OCI-LY7 (cell line): Measurements from ENCODE around the gene HCFC1R1. TPM values are rescaled to one million over a fixed set of nuclear protein-coding genes. Genes with fewer than 3 reads are reported as not detected.

ENCODE experiments used
- BruUV-seq: library from RNA; stranded (reverse); fragments of 400-500 nt; replicated peaks from 2 replicates; lab custom pipeline; 2021; lab: Mats Ljungman, UMichigan
- CTCF ChIA-PET: fragments of 300-600 bp; sonication (Branson Sonifier 250); formaldehyde crosslinking; loops from one replicate; lab custom pipeline; 2022; ENCODE audit warnings: antibody characterized with exemption; ENCODE audit not compliant: unreplicated experiment; lab: Charles Lee
- POLR2A ChIA-PET: fragments of 300-600 bp; sonication (Branson Sonifier 250); formaldehyde crosslinking; loops from one replicate; lab custom pipeline; 2022; ENCODE audit warnings: antibody characterized with exemption; lab: Charles Lee
- DNase-seq: peaks from one replicate; pipeline ENCODE4 v3.0.0-alpha.2; 2015; ENCODE audit warnings: low spot score
- H2AFZ ChIP-seq: fragments of 200-600 bp; sonication (generic), shearing (Covaris generic); 2 replicates; pipeline ENCODE4 v1.6.1; 2014; ENCODE audit warnings: mild to moderate bottlenecking, antibody characterized with exemption, low read length, moderate library complexity
- H3K27ac ChIP-seq: fragments of 200-600 bp; sonication (generic); 2 replicates; pipeline ENCODE4 v1.5.1; 2014; ENCODE audit warnings: mixed run types, low read depth, mild to moderate bottlenecking, moderate library complexity, low read length, inconsistent platforms; ENCODE audit not compliant: poor library complexity, severe bottlenecking
- H3K36me3 ChIP-seq: fragments of 200-600 bp; sonication (generic); 2 replicates; pipeline ENCODE4 v1.6.1; 2014; ENCODE audit warnings: mild to moderate bottlenecking, antibody characterized with exemption, low read length, moderate library complexity, mixed read lengths; ENCODE audit not compliant: insufficient read depth
- H3K4me1 ChIP-seq: fragments of 200-600 bp; sonication (generic); 2 replicates; pipeline ENCODE4 v1.5.1; 2014; ENCODE audit warnings: mild to moderate bottlenecking, low read length; ENCODE audit not compliant: insufficient read depth, poor library complexity, severe bottlenecking
- H3K4me2 ChIP-seq: fragments of 200-600 bp; sonication (generic); 2 replicates; pipeline ENCODE4 v1.6.1; 2014; ENCODE audit warnings: mild to moderate bottlenecking, low read length
- H3K4me3 ChIP-seq: fragments of 200-600 bp; sonication (generic); 2 replicates; pipeline ENCODE4 v1.5.1; 2014; ENCODE audit warnings: mild to moderate bottlenecking, low read depth, low read length; ENCODE audit not compliant: poor library complexity, severe bottlenecking
- H3K79me2 ChIP-seq: fragments of 200-600 bp; sonication (generic); 2 replicates; pipeline ENCODE4 v1.6.1; 2016; ENCODE audit warnings: low read depth, mild to moderate bottlenecking, low read length, moderate library complexity, mixed read lengths; ENCODE audit not compliant: insufficient read depth
- H3K9me2 ChIP-seq: fragments of 200-600 bp; sonication (generic); 2 replicates; pipeline ENCODE4 v1.6.1; 2016; ENCODE audit warnings: mild to moderate bottlenecking, low read length, mixed read lengths; ENCODE audit not compliant: insufficient read depth
- H3K9me3 ChIP-seq: fragments of 200-600 bp; sonication (generic); 2 replicates; pipeline ENCODE4 v1.6.1; 2014; ENCODE audit warnings: mild to moderate bottlenecking, mixed run types, low read length, mixed read lengths
- H4K20me1 ChIP-seq: fragments of 200-600 bp; sonication (generic); 2 replicates; pipeline ENCODE4 v1.6.1; 2014; ENCODE audit warnings: mild to moderate bottlenecking, antibody characterized with exemption, low read length, moderate library complexity, mixed read lengths; ENCODE audit not compliant: insufficient read depth
- CTCF ChIP-seq: fragments of 200-600 bp; sonication (generic); conservative IDR thresholded peaks from 2 replicates; pipeline ENCODE4 v1.5.1; 2014; ENCODE audit warnings: mild to moderate bottlenecking, antibody characterized with exemption, low read length, moderate library complexity, mixed read lengths
- EZH2phosphoT487 ChIP-seq: fragments of 200-600 bp; sonication (generic); IDR thresholded peaks from 2 replicates; pipeline ENCODE4 v1.6.1; 2018; ENCODE audit warnings: low read depth, borderline replicate concordance, mild to moderate bottlenecking, mixed run types, antibody characterized with exemption, low read length, moderate library complexity, mixed read lengths
- intact Hi-C: fragments of 100-400 bp; cut with micrococcal nuclease; formaldehyde crosslinking; loops from one replicate; pipeline ENCODE4 v1.10.0; 2022; ENCODE audit not compliant: unreplicated experiment
- total RNA-seq, 2 experiments: library from RNA; depleted of rRNA in 1 of 2; stranded (reverse); fragments of >200 nt in 1 of 2; shearing (Covaris generic) in 1 of 2; gene quantifications; 2 replicates each; pipeline ENCODE4 v1.2.3, GENCODE V29; 2014 to 2022

Gene HCFC1R1
- total RNA-seq, 2 experiments from 2014 or later, result 29.1 to 39.4 TPM

- TF ChIP-seq CTCF (no peak), EZH2phosphoT487 (no peak)
- H3K79me2 ChIP-seq, result no peaks in the 10 kb centered on the region
- H3K4me3 ChIP-seq, result peak overlapping the region; percentile 50
- no peaks in the 10 kb centered on the region for H3K9me2 ChIP-seq
- peak overlapping the region; percentile 66 for H3K4me2 ChIP-seq
- DNase-seq, result no peak
- H2AFZ ChIP-seq, result no peak overlapping the region
- H3K4me1 ChIP-seq, result peaks cover 23% of the 10 kb centered on the region
- no peaks in the 10 kb centered on the region for H3K36me3 ChIP-seq
- intact Hi-C loops, result loop anchor here (1.0 to 2.0 kb wide), 2 partner anchors 36 to 54 kb away; partner anchors contain the start of gene PAQR4
- POLR2A ChIA-PET, result interaction anchor here (0.6 to 1.3 kb wide), 2 partner anchors 23 to 44 kb away, joined by 3 to 4 read pairs; no protein-coding TSS in a partner anchor
- H3K27ac ChIP-seq, result no peak overlapping the region
- BruUV-seq, result no TSS peak
- no peaks in the 10 kb centered on the region for H3K9me3 ChIP-seq
- H4K20me1 ChIP-seq, result no peaks in the 10 kb centered on the region
- CTCF ChIA-PET, result interaction anchor here (1.4 to 1.5 kb wide), 2 partner anchors 23 to 24 kb away, joined by 3 to 5 read pairs; partner anchors contain the start of gene PKMYT1
These were observed 18.9 kb downstream of the HCFC1R1 start for GRCh38 chr16:3004781-3005284.

- no peak for DNase-seq
- Histone ChIP-seq H3K9me2 (no peaks in the 10 kb centered on the region), H3K4me1 (peaks cover 23% of the 10 kb centered on the region), H3K27ac (no peak overlapping the region), H3K9me3 (no peaks in the 10 kb centered on the region), H3K36me3 (no peaks in the 10 kb centered on the region), H3K79me2 (no peaks in the 10 kb centered on the region), H3K4me3 (no peak overlapping the region), H2AFZ (no peak overlapping the region), H4K20me1 (no peaks in the 10 kb centered on the region), H3K4me2 (no peak overlapping the region; the same call in 1 of the 2 replicates)
- ChIA-PET CTCF (interaction anchor here (0.6 to 1.5 kb wide), 4 partner anchors 20 to 48 kb away, joined by 3 to 5 read pairs (median 4); partner anchors contain the start of gene PKMYT1), POLR2A (interaction anchor here (1.3 kb wide), 1 partner anchor 24 kb away, joined by 4 read pairs; no protein-coding TSS in a partner anchor)
- intact Hi-C loops, result loop anchor here (1.0 to 2.0 kb wide), 2 partner anchors 35 to 54 kb away; partner anchors contain the start of gene PAQR4
- TF ChIP-seq CTCF, result no peak
- BruUV-seq, result no TSS peak
These were observed 19.4 kb downstream of the HCFC1R1 start for GRCh38 chr16:3004319-3004718.
